M059J (cell line): ENCODE data around the gene C16orf86. TPM values are rescaled to one million over a fixed set of nuclear protein-coding genes. Genes with fewer than 3 reads are reported as not detected.
A peak's percentile ranks its signal among the peaks of the same experiment; 100 is the strongest.

Source experiments
- DNase-seq: peaks from one replicate; pipeline ENCODE4 v3.0.0-alpha.2; 2012; ENCODE audit warnings: low read depth
- total RNA-seq: library from RNA; depleted of rRNA; stranded (reverse); fragments of >200 nt; shearing (Covaris generic); gene quantifications from 2 replicates; pipeline ENCODE4 v1.2.3, GENCODE V29; 2014

The C16orf86 gene
- total RNA-seq, 1 experiment from 2014 or later: 0.81 TPM

DNA sequence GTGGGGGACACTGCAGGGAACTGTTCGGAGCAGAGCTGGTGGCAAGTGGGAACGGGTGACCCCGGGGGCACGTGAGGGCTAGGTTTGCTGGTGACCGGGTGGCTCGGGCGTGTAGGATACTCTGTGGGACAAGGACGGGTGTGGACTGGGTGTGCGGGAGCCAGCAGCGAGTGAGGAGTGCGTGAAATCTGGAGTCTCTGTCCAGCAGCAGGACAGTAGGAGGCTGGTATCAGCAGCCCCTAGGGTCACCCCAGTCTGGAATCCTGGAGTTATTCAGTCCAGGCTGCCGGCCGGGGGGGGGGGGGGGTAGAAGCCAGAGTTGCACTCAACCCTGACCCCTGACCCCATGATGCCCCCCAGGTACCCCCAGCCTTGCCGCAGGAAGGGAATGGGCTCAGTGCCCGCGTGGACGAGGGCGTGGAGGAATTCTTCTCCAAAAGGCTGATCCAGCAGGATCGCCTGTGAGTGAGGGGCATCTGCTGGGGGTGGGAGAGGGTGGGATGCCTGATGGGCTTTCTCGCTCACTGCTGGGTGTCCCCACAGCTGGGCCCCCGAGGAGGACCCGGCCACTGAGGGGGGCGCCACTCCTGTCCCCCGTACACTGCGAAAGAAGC, 12.7 kb upstream of the C16orf86 start:
- no peak for DNase-seq

DNA sequence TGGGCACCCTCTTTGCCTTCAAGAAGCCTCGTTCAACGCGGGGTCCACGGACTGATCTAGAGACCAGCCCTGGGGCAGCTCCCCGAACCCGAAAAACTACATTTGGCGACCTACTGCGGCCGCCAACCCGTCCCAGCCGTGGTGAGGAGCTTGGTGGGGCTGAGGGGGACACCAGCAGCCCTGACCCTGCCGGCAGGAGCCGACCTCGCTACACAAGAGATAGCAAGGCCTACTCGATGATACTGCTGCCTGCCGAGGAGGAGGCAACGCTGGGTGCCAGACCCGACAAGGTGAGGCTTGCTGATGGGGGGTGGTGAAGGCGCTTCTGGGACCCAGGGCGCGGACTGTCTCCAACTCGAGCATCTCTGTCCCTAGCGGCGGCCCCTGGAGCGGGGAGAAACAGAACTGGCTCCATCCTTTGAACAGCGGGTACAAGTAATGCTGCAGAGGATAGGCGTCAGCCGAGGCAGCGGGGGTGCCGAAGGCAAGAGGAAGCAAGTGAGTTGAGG, 12.2 kb upstream of the C16orf86 start:
- no peak for DNase-seq

DNA sequence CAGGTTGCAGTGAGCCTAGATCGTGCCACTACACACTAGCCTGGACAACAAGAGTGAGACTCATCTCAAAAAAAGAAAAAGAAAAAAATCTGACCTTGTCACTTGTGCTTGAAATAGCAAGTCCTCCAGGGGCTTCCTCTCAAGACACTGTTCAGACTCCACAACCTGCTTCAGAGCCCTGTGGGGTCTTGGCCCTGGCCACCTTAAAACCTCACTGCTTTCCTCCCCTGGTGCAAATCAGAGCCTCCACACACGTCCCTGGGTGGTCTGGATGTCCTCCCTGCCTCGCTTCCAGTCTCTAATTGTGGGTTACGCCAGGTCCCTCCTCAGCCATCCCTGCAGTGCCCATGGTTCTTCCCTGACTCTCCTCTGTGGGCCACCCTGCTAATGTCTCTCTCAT, 11.3 kb upstream of the C16orf86 start:
- no peak for DNase-seq

DNA sequence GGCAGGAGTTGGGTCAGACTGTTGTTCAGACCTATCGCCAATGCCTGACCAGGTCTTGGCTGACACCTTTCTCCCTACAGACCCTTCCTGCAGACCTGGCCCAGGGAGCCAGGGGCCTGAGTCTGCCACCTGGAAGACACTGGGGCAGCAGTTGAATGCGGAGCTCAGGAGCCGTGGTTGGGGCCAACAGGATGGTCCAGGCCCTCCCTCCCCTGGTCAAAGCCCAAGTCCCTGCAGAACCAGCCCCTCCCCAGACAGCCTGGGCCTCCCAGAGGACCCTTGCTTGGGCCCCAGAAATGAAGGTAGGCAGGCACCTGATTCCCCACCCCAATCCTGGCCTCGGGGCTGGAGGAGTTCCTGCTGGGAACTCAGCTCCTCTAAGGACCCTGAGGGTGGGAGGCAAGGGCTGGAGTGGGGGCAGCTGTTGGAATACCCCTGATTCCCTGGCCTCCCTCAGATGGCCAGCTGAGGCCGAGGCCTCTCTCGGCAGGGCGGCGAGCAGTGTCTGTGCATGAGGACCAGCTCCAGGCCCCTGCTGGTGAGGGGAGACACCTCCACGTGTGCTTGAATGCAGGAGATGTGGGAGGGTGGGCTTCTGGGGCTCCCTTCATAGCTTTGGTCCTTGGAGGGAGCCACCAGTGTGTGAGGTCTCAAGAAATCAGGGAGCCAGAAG, 10.1 kb upstream of the C16orf86 start:
- no peak for DNase-seq

DNA sequence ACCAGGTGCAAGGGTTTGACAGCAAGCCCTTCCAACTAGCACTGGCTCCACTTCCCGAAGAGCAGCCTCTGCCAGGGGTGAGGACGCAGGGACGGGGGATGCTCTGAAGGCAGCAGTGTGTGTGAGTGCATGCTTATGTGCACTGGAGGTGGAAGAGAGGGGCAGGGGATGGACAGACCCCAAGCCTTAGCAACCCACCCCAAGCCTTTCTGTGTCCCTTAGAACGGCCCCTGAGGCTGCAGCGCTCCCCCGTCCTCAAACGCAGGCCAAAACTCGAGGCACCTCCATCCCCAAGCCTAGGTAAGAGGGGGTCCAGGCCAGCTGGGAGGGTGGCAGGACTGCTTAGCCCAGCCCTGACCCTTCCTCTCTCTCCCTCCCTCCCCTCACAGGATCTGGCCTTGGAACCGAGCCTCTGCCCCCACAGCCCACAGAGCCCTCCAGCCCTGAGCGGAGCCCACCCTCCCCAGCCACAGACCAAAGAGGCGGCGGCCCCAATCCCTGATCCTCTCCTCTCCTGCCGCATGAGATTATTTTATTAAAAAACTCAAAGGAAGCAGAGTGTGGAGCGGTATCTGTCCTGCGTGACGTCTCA, 9.5 kb upstream of the C16orf86 start:
- DNase-seq: no peak

DNA sequence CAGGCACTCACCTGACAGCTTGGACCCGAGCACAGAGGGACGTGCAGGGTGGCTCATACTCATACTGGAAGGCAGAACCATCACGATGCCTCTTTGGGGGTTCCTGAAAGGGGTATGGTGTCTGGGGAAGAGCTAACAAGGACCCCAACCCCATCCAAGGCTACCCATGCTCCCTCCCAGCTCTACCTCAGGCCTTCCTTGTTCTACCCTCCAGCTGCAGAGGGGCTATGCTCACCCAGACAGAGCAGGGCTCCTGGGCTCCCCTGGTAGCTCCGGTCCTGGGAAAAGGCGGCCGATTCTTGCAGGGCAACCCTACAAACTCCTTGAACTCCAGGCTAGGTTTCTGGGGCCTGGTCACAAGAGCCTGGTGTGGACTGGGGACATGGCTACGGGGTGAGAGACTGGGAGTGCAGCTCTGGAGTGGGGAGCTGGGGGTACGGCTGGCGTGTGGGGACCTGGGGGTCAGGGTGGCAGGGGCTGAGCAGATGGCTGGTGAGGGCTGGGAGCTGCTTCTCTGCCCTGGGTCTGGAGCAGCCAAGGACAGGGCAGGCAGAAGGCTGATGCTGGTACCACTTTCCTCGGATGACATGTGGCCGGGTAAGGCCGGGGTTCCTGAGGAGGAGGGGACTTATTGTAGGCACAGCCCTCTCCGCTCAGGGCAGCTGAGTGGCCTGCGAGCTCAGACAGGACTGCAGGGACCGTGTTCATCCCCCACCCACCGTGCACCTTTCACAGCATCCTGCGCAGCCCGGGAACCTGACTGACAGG, 8.7 kb upstream of the C16orf86 start:
- DNase-seq: no peak

DNA sequence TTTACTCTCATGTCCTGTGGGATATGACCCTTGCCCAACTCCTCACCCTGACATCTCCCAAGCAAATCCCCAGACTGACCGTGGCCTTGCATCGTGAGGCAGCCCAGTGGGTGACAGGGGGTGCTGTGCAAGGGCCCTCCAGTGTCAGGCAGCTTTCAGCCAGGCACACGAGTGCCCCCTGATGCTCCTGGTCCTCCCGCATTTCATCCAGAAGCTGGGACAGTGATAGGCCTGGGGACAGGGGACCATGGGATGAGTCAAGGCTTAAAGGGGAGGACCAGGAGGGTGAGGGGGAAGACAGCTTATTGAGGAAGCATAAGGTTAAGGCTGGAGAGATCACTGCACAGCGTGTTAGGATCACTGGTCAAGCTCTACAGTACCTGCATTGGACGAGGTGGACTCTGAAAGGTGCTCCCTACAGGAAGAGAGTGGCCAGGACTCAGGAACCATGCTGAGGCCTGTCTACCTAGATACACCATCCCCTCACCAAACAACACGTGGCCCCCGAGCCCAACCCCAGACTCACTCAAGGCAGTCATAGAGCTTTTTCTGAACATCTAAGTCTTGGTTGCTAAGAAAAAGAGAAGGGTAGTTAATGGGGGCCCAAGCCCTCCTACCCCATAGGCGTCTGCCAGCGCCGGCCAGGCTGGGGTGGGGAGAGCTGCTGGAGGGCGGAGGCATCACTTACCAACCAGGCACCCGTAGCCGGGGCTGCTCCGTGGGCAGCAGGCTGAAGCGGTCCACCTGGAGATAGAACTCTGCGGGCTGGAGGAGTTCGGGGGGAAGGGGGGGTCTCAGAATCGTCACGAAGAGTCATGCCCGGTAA, 7.6 kb upstream of the C16orf86 start:
- no peak for DNase-seq

DNA sequence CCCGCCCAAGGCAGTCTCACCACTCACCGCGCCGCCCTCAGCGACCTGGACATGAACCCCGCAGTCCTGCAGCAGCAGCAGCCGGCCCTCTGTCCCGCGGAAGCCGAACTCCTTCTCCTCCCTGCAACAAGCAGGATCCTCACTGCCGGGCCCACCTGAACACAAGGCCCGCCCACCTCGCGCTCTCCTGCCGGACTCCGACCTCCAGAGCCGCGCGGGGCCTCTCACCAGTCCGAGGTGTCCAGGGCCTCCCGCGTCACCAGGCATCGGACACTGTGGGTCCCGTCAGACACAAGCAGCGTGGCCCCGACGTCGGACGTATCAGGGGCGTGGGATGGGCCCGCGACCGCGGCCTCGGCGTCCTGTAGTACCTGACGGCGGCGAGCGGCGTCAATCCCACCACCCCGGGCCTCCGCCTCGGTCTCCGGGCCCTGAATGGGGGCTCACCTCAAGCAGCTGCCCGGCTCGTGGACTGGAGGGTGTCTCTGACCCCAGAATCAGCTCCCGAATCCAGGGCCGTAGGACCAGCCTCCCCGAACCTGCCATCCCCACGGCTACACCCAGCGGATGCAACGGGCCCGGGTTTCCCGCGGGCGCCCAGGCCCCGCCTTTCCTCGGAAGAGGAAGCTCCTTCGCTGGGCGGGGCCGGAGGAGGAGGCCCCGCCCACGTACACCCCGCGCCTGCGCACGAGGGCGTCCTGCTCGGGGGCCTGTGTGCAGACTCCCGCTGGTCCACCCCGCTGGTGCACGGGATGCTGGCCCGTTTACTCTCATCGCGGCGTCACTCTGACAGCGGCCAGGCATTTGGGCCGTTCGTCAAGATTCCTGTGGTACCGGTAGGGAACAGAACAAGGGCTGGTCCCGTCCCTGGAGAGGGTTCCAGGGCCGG, 6.7 kb upstream of the C16orf86 start, which contains the start of gene ACD:
Gene ACD (minus strand): TSS at position 586 of the 889 bp plus-strand sequence. CDS start 40 bp downstream, at position 546.
- DNase-seq: peak; percentile 91

DNA sequence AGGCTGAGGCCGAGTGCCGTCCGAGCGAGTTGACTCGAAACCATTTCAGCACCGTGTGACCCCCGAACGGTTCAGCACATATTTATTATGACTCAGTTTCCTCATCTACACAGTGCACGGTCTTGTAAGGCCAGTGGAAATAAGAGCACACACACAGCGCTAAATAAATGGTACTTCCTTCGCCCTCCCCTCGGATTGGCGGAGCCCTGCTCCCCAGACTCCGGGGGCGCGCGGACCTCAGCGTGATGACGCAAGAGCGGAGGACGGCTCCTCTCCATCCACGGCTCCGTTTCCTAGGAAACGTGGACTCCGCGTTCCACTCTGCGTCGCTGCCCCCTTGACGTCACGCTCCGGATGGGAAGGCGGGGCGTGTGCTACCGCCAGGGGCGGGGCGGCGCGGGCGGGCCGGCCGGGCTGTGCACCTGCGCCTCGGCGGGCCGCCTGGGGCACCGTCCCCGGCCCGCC, 6.0 kb upstream of the C16orf86 start, which contains the start of gene PARD6A:
Gene PARD6A (plus strand): TSS at position 397 of the 465 bp plus-strand sequence. CDS start 79 bp downstream, outside the sequence.
- DNase-seq: peak; percentile 97

DNA sequence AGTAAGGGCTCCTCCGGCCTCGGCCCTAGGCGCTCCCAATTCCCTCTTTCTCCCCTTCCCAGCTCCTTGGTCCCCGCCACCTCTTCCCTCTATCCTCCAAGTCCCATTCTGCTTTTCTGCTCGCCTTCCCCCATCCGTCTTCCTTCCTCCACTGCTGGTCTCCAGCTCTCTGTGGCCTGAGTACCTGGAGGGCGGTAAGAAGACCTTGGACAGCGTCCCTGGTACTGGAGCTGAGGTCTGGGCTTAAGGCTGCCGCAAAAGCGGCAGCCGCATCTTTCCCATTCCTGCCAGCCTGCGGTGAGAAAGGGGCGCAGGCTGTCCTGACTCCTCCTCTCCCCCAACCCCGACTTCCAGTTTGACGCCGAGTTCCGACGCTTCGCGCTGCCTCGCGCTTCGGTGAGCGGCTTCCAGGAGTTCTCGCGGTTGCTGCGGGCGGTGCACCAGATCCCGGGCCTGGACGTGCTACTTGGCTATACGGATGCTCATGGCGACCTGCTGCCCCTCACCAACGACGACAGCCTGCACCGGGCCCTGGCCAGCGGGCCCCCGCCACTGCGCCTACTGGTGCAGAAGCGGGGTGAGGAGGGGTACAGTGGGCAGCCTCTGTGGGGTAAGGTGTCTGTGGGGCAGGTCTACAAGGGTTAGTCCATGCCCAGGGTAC, 5.4 kb upstream of the C16orf86 start:
- DNase-seq: peak; percentile 62

DNA sequence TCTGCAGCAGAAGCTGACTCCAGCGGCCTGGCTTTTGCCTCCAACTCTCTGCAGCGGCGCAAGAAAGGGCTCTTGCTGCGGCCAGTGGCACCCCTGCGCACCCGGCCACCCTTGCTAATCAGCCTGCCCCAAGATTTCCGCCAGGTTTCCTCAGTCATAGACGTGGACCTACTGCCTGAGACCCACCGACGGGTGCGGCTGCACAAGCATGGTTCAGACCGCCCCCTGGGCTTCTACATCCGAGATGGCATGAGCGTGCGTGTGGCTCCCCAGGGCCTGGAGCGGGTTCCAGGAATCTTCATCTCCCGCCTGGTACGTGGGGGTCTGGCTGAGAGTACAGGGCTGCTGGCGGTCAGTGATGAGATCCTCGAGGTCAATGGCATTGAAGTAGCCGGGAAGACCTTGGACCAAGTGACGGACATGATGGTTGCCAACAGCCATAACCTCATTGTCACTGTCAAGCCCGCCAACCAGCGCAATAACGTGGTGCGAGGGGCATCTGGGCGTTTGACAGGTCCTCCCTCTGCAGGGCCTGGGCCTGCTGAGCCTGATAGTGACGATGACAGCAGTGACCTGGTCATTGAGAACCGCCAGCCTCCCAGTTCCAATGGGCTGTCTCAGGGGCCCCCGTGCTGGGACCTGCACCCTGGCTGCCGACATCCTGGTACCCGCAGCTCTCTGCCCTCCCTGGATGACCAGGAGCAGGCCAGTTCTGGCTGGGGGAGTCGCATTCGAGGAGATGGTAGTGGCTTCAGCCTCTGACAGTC, 4.5 kb upstream of the C16orf86 start:
- no peak for DNase-seq

DNA sequence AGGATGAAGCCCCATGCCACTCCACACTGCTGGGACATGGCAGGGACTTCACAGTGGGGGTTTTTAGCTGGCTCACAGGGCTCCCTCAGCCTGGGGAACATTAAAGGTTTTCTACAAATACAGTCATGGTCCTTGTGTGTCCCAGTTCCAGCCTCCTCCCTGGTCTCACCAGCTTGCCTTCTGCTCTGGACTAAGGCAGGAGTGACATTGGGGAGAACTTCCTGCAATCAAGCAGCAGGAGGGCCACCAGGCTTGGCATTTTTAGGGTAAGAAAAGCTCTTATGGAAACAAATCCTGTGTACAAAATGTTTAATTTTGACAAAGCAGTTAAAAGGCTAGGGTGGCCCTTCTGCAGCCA, 4.0 kb upstream of the C16orf86 start:
- no peak for DNase-seq

DNA sequence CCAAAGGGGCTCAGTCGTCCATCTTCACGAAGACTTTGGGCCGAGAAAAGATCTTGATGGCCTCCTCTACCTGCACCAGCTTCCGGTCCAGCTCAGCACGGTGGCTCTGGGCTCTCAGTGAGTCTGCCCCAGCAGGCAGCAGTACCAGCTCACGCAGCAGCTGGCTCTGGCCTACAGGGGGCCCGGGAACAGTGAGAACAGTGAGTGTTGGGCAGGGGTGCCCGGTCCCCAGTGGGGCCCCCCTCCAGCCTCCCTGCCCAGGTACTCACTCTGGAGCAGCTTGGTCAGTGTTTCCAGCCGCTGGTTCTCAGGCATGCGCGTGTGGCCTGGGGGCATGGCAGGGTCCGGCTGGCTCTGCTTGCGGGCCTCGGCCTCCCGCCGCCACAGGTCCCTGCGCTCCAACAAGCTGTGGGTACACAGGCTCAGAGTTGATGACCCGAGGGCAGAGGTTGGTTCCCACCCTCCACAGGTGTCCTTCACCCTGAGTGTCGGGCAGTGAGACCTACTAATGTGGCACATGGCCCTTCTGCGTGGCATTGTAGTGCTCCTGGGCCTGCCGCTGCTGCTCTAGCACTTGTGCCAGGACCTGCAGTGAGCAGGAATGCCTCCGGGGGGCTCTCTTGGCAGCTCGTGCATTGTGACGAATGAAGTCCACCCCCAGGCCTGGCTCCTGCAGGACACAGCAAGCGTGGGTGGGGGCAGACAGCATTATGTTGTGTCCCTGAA, 3.3 kb upstream of the C16orf86 start:
- no peak for DNase-seq

DNA sequence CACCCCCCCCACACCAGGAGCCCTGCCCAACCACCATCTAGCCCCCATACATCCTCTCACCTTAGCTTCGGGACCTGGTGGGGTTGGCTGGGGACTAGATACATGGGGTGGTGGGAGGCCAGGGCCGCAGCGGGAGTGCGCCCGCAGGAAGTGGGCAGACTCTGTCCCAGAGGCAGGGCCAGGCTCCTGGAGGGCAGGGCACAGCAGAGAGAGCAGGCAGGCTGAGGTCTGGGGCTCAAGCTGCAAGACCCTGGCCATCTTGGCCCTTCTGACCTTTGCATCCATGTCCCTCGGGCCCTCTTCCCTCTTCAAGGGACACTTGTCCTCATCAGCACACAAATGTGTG, 2.8 kb upstream of the C16orf86 start:
- DNase-seq: no peak

DNA sequence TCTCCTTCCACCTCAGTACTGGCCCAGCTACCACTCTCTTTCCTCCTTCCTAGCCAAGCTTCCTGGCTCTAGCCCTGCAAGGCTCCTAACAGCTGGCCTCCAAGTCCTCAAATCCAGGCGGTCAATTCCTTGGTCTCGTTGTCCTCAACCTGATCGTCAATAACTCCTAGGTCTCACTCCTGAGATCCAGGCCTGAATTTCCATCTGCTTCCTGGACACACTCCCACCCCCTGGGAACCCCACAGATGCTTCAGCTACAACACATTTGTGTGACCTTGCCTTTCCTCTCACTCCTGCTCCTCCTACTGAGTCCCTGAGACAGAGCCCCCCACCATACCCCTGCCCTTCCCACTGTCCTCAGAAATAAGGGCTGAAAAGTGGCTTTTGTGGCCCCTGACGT, 2.4 kb upstream of the C16orf86 start:
- no peak for DNase-seq

DNA sequence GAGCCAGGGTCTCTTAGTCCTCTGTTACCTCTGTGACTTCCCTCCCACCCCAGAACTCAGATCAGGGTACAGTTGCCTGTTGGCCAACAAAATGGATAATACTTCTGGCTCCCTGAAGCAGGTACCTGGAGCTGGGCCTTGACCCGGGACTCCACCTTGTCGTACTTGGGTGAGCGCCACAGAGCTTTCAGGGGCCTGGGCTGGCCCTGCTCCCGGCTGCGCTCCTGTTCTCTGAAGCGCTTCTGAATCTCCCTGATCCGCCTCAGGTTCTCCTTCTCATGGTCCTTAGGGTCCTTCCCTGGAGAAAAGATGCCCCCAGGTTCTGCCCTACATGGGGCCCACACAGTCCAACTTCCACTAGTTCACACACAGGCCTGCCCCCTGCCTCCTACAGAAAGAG, 1.7 kb upstream of the C16orf86 start:
- no peak for DNase-seq

DNA sequence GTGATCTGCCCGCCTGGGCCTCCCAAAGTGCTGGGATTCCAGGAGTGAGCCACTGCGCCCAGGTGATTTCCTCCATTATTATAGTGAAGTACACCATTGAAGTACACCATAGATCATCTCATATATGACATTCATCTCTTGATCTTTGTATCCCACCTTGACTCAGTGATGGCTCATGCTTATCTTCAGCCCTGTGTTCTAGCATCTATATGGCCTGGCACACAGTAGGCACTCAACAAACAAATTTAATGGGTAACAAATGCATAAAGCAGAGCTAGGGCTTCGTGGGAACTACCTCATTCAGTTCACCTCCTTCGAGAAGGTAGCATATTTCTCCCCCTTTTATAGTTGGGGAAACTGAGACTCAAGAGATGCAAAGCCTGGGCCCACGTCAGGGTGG, 1.0 kb upstream of the C16orf86 start:
- DNase-seq: no peak

DNA sequence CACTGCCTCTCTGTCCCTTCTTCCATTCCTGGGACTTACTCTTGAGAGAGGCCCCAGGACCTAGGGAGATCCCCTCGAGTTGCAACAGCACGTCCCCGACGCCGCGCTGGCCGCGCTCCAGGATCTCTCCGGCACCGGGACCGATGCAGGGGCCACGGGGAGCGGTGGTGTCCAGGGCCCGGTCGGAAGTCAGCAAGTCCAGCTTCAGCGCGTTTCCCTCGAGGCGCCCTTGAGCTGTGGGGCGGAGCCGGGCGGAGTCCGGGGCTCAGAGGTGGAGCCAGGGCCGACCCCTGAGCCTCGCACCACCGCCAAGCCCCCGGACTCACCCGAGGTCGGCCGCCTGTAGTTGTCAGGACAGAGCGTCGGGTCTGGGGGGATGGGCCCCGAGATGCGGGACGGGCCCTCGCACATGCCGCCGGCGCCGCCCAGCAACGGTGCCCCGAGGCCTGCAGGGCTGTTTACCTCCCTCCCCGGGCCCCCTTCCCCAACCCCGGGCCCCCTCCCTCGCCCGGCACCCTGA, 522 bp upstream of the C16orf86 start:
- peak; percentile 46 for DNase-seq
